ENCODE measurements around the gene ACYP2.
"Not testable (repeated sequence)": the region's sequence is repeated elsewhere in the genome, so short reads cannot be mapped to it uniquely, and the experiment has no call there.

Gene ACYP2

GRCh38 chr2:54099370-54099769 is 16.0 kb upstream of the ACYP2 start:
- no peak for DNase-seq

GRCh38 chr2:54099829-54100585 is 15.4 kb upstream of the ACYP2 start:
- DNase-seq: no peak

GRCh38 chr2:54100772-54101171 is 14.6 kb upstream of the ACYP2 start:
- no peak for DNase-seq

- DNase-seq: peak in 3 of 4 experiments; percentile 27 to 43 (median 28)
These were observed 11.7 kb upstream of the ACYP2 start for GRCh38 chr2:54103454-54104314.

GRCh38 chr2:54106631-54107454 is 8.6 kb upstream of the ACYP2 start:
- peak; percentile 37 to 64 (median 62) for DNase-seq

- DNase-seq: no peak
These were observed 8.0 kb upstream of the ACYP2 start for GRCh38 chr2:54107455-54107764.

GRCh38 chr2:54107903-54108615 is 7.4 kb upstream of the ACYP2 start:
- no peak for DNase-seq

GRCh38 chr2:54109848-54110247 is 5.6 kb upstream of the ACYP2 start:
- DNase-seq: no peak

- DNase-seq: not testable (repeated sequence)
These were observed 936 bp upstream of the ACYP2 start for GRCh38 chr2:54114479-54114878.

GRCh38 chr2:54114936-54115283 is 505 bp upstream of the ACYP2 start:
- no peak for DNase-seq

- DNase-seq: peak in 2 of 4 experiments; percentile 19 to 35
These were observed 1.2 kb downstream of the ACYP2 start for GRCh38 chr2:54116598-54116997.

GRCh38 chr2:54120950-54121349 is 5.5 kb downstream of the ACYP2 start:
- no peak for DNase-seq

- DNase-seq: no peak
These were observed 6.9 kb downstream of the ACYP2 start for GRCh38 chr2:54122171-54122935.

- DNase-seq: no peak
These were observed 7.5 kb downstream of the ACYP2 start for GRCh38 chr2:54122939-54123338.

GRCh38 chr2:54127174-54127573 is 11.8 kb downstream of the ACYP2 start:
- not testable (repeated sequence) for DNase-seq

- no peak for DNase-seq
These were observed 17.6 kb downstream of the ACYP2 start for GRCh38 chr2:54133056-54133455.

GRCh38 chr2:54139210-54139609 is 23.8 kb downstream of the ACYP2 start:
- DNase-seq: no peak

GRCh38 chr2:54143780-54144179 is 28.4 kb downstream of the ACYP2 start:
- no peak for DNase-seq

- no peak for DNase-seq
These were observed 33.0 kb downstream of the ACYP2 start for GRCh38 chr2:54148391-54148790.

- no peak for DNase-seq
These were observed 34.4 kb downstream of the ACYP2 start for GRCh38 chr2:54149638-54150441.

GRCh38 chr2:54158311-54158710 is 42.9 kb downstream of the ACYP2 start:
- no peak for DNase-seq
